ENCODE data around the gene MRPS10. TPM values are rescaled to one million over a fixed set of nuclear protein-coding genes. Genes with fewer than 3 reads are reported as not detected.

The MRPS10 gene
- total RNA-seq, 1 experiment from 2014 or later = 62.1 TPM

DNA sequence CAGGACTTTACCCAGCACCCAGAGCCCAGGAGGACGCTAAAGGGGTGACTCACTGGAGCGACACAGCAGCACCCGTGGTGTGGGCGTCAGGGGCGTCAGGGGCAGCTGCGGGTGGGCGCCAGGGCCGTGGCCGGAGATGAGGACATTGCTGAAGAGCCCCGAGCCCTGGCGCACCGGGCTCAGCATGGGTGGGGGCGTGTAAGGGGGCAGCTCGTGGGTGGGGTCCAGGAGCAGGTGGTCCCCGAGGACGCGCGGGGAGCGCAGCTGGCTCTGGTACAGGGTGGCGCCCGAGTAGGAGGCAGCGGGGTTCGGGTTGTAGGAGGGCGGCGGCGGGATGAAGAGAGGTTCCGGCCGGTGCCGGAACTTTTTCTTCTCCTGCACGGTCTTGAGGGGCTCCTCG lies 41.6 kb upstream of the MRPS10 start:
- Histone ChIP-seq H3K9me2 (ENCODE audit: insufficient read depth) (no peaks in the 10 kb centered on the region), H3K4me1 (ENCODE audit: control insufficient read depth in 1 of 2, insufficient read depth in 2 of 2, low read length in 2 of 2) (peaks cover 8 to 23% of the 10 kb centered on the region in 2 experiments; a peak in 3 of 4 replicates), H3K9me3 (ENCODE audit: control insufficient read depth in 1 of 2, insufficient read depth in 1 of 2, low read depth in 1 of 2, low read length in 2 of 2) (no peaks in the 10 kb centered on the region), H3K4me2 (ENCODE audit: low read length) (no peak overlapping the region), H3K4me3 (replicated peaks in 1 of 2; ENCODE audit: low read depth in 1 of 2, low read length in 2 of 2) (no peak overlapping the region), H4K20me1 (ENCODE audit: insufficient read depth) (no peaks in the 10 kb centered on the region), H3K36me3 (ENCODE audit: control insufficient read depth in 1 of 2, insufficient read depth in 2 of 2, low read length in 2 of 2) (peaks cover 2 to 4% of the 10 kb centered on the region in 2 experiments; a peak in 1 of 4 replicates), H3K27me3 (ENCODE audit: insufficient read depth, low read length) (no peaks in the 10 kb centered on the region), H3K9ac (ENCODE audit: low read length) (no peak overlapping the region), H2AFZ (ENCODE audit: low read depth, low read length, poor library complexity, severe bottlenecking) (no peak overlapping the region), H3K27ac (ENCODE audit: low read depth, low read length) (no peak overlapping the region), H3K79me2 (ENCODE audit: insufficient read depth, low read length) (no peaks in the 10 kb centered on the region)
- ATAC-seq = no peak
- no TSS peak for BruUV-seq (replicated peaks)
- intact Hi-C loops (cut with micrococcal nuclease) = no loop called here
- DNase-seq (ENCODE audit: low read depth, low spot score) = no peak
- CTCF ChIA-PET = interaction anchor here (1.4 to 3.7 kb wide), 2 partner anchors 20 to 289 kb away, joined by 4 to 59 read pairs; no protein-coding TSS in a partner anchor
- RAD21 ChIA-PET (ENCODE audit: low non-redundant PET in 1 of 2, low total read pairs in 2 of 2, uncharacterized antibody in 2 of 2, unreplicated experiment in 2 of 2) = interaction anchor here in 1 of 2 experiments (2.8 kb wide), 1 partner anchor 288 kb away, joined by 18 read pairs; no protein-coding TSS in a partner anchor
- TF ChIP-seq, protein P1, sequence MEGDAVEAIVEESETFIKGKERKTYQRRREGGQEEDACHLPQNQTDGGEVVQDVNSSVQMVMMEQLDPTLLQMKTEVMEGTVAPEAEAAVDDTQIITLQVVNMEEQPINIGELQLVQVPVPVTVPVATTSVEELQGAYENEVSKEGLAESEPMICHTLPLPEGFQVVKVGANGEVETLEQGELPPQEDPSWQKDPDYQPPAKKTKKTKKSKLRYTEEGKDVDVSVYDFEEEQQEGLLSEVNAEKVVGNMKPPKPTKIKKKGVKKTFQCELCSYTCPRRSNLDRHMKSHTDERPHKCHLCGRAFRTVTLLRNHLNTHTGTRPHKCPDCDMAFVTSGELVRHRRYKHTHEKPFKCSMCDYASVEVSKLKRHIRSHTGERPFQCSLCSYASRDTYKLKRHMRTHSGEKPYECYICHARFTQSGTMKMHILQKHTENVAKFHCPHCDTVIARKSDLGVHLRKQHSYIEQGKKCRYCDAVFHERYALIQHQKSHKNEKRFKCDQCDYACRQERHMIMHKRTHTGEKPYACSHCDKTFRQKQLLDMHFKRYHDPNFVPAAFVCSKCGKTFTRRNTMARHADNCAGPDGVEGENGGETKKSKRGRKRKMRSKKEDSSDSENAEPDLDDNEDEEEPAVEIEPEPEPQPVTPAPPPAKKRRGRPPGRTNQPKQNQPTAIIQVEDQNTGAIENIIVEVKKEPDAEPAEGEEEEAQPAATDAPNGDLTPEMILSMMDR (IDR thresholded peaks at IDR 0.05 in 2 of 3, conservative IDR thresholded peaks at IDR 0.05 in 1 of 3; ENCODE audit: borderline replicate concordance in 1 of 3, insufficient read depth in 1 of 3, low read depth in 2 of 3, low read length in 2 of 3) = no peak
- no peak for TF ChIP-seq POLR2A (IDR thresholded peaks at IDR 0.05; ENCODE audit: borderline replicate concordance, extremely low read depth, insufficient read depth, insufficient read length)
- TF ChIP-seq MAX (IDR thresholded peaks at IDR 0.05) = no peak
- no peak for TF ChIP-seq CBX3 (IDR thresholded peaks at IDR 0.05; ENCODE audit: low read depth)
- no peak for TF ChIP-seq ATF3 (IDR thresholded peaks at IDR 0.05)
- TF ChIP-seq RAD21 (IDR thresholded peaks at IDR 0.05; ENCODE audit: low read depth) = no peak
- no peak for TF ChIP-seq YY1 (IDR thresholded peaks at IDR 0.05; ENCODE audit: extremely low read depth, insufficient replicate concordance, low read depth, low read length)
- POLR2A ChIA-PET = no interaction called here
